ENCODE data around the gene CEP41. TPM values are rescaled to one million over a fixed set of nuclear protein-coding genes. Genes with fewer than 3 reads are reported as not detected.

Gene CEP41
- polyA plus RNA-seq, 2 of the 4 experiments (the other 2 are of a cell fraction) = 13.0 to 23.1 TPM

- H3K4me2 ChIP-seq = no peak overlapping the region
- H3K4me1 ChIP-seq = no peaks in the 10 kb centered on the region
- ATAC-seq (no peak), DNase-seq (ENCODE audit: low read depth in 1 of 2, low spot score in 1 of 2) (no peak), FAIRE-seq (no peak)
- TF ChIP-seq HEYL (CRISPR knock-in tag; IDR thresholded peaks at IDR 0.05) (no peak), JUN (IDR thresholded peaks at IDR 0.05) (no peak), ELK1 (IDR thresholded peaks at IDR 0.05; ENCODE audit: low read depth, low read length) (no peak), HES2 (IDR thresholded peaks at IDR 0.05) (no peak), MAZ (IDR thresholded peaks at IDR 0.05; ENCODE audit: borderline replicate concordance, low read depth, low read length) (no peak), HDAC2 (IDR thresholded peaks at IDR 0.05) (no peak), CHD4 (IDR thresholded peaks at IDR 0.05; ENCODE audit: borderline replicate concordance) (no peak), RCOR1 (IDR thresholded peaks at IDR 0.05; ENCODE audit: low read depth, low read length) (no peak), ESRRA (IDR thresholded peaks at IDR 0.05; ENCODE audit: borderline replicate concordance, low read length) (no peak), PBX3 (IDR thresholded peaks at IDR 0.05) (no peak), ZFP36 (IDR thresholded peaks at IDR 0.05; ENCODE audit: borderline replicate concordance, partially characterized antibody) (no peak), CBX8 (IDR thresholded peaks at IDR 0.05) (no peak), NR3C1 (IDR thresholded peaks at IDR 0.05) (no peak), RNF2 (IDR thresholded peaks at IDR 0.05; ENCODE audit: borderline replicate concordance, low read depth) (no peak), CBX2 (IDR thresholded peaks at IDR 0.05; ENCODE audit: borderline replicate concordance, low read depth) (no peak), EHMT2 (IDR thresholded peaks at IDR 0.05; ENCODE audit: low read depth) (no peak), FOSL2 (IDR thresholded peaks at IDR 0.05) (no peak), FOSL2 (CRISPR knock-in tag; IDR thresholded peaks at IDR 0.05) (no peak), MYC (IDR thresholded peaks at IDR 0.05; ENCODE audit: borderline replicate concordance, low read length) (no peak), EHF (CRISPR knock-in tag; IDR thresholded peaks at IDR 0.05) (no peak), SREBF2 (IDR thresholded peaks at IDR 0.05) (no peak)
- CTCF ChIA-PET = interaction anchor here (2.0 kb wide), 1 partner anchor 13 kb away, joined by 5 read pairs; the partner anchor contains the start of gene CPA1
- POLR2A ChIA-PET = no interaction called here
- no peaks in the 10 kb centered on the region for H3K9me3 ChIP-seq
- H3K27ac ChIP-seq = no peak overlapping the region
- H3K4me3 ChIP-seq = no peak overlapping the region
- 81% methylated on average over 10 of the region's 10 CpGs for WGBS (ENCODE audit: missing lambda C conversion rate)
Observed at GRCh38 chr7:130393841-130394411, 46.9 kb downstream of the CEP41 start.

GRCh38 chr7:130393101-130393561, 47.7 kb downstream of the CEP41 start:
- Histone ChIP-seq H3K9me3 (no peaks in the 10 kb centered on the region), H3K27ac (no peak overlapping the region), H3K4me3 (no peak overlapping the region), H3K4me1 (no peaks in the 10 kb centered on the region), H3K4me2 (no peak overlapping the region)
- DNase-seq (ENCODE audit: low read depth in 1 of 2, low spot score in 1 of 2) (no peak), ATAC-seq (no peak), FAIRE-seq (no peak)
- WGBS (ENCODE audit: missing lambda C conversion rate) = 95% methylated on average over 5 of the region's 5 CpGs
- CTCF ChIA-PET = interaction anchor here (1.1 to 2.0 kb wide), 2 partner anchors 12 to 329 kb away, joined by 3 to 5 read pairs; partner anchors contain the start of gene CPA1
- TF ChIP-seq ZSCAN20 (CRISPR knock-in tag; IDR thresholded peaks at IDR 0.05) (no peak), KDM1A (IDR thresholded peaks at IDR 0.05; ENCODE audit: low read depth) (no peak), HES2 (IDR thresholded peaks at IDR 0.05) (no peak), RAD21 (conservative IDR thresholded peaks at IDR 0.05 in 1 of 2, IDR thresholded peaks at IDR 0.05 in 1 of 2) (no peak), TFCP2L1 (CRISPR knock-in tag; IDR thresholded peaks at IDR 0.05) (no peak), HOXA7 (CRISPR knock-in tag; IDR thresholded peaks at IDR 0.05) (no peak), ZC3H11A (IDR thresholded peaks at IDR 0.05) (no peak), HEYL (CRISPR knock-in tag; IDR thresholded peaks at IDR 0.05) (no peak), E2F6 (IDR thresholded peaks at IDR 0.05; ENCODE audit: borderline replicate concordance, low read depth) (no peak), FOSB (CRISPR knock-in tag; IDR thresholded peaks at IDR 0.05) (no peak), EHF (CRISPR knock-in tag; IDR thresholded peaks at IDR 0.05) (no peak), FOSL2 (IDR thresholded peaks at IDR 0.05) (no peak), FOSL2 (CRISPR knock-in tag; IDR thresholded peaks at IDR 0.05) (no peak), GATA3 (IDR thresholded peaks at IDR 0.05; ENCODE audit: borderline replicate concordance) (no peak), CBX2 (IDR thresholded peaks at IDR 0.05; ENCODE audit: borderline replicate concordance, low read depth) (no peak)
- POLR2A ChIA-PET = no interaction called here
